Epidermal melanocyte (primary cell): ENCODE results near the gene HCAR2.
"Not testable (repeated sequence)": the region's sequence is repeated elsewhere in the genome, so short reads cannot be mapped to it uniquely, and the experiment has no call there.

Experiments used
- DNase-seq: peaks from one replicate; pipeline ENCODE4 v3.0.0; 2011; ENCODE audit warnings: low spot score; ENCODE audit not compliant: insufficient read length

Gene HCAR2

GRCh38 chr12:122665759-122666158 lies 37.4 kb downstream of the HCAR2 start:
- DNase-seq, result no peak

GRCh38 chr12:122665349-122665748 lies 37.8 kb downstream of the HCAR2 start:
- DNase-seq, result no peak

GRCh38 chr12:122661938-122662337 lies 41.2 kb downstream of the HCAR2 start:
- no peak for DNase-seq

GRCh38 chr12:122661246-122661645 lies 41.9 kb downstream of the HCAR2 start:
- DNase-seq, result no peak

GRCh38 chr12:122659579-122659978 lies 43.6 kb downstream of the HCAR2 start:
- no peak for DNase-seq

- no peak for DNase-seq
Measured at GRCh38 chr12:122656298-122656697, 46.9 kb downstream of the HCAR2 start.

- not testable (repeated sequence) for DNase-seq
Measured at GRCh38 chr12:122653291-122653690, 49.9 kb downstream of the HCAR2 start.

- no peak for DNase-seq
Measured at GRCh38 chr12:122651520-122652224, 51.5 kb downstream of the HCAR2 start.
